Esophagus mucosa (tissue), 1 donor: Measurements from ENCODE around the gene ERICH2. TPM values are rescaled to one million over a fixed set of nuclear protein-coding genes. Genes with fewer than 3 reads are reported as not detected.

Experiments used
- ATAC-seq: fragments of 200-7000 bp; cut with Tn5 transposase; one replicate; pipeline ENCODE4 v1.9.1; 2020
- total RNA-seq: library from RNA; stranded (reverse); gene quantifications from one replicate; pipeline ENCODE4 v1.2.4, GENCODE V29; 2023
- donor health status: DM: yes; HTN: yes; CAD: no.

The ERICH2 gene
- total RNA-seq, 1 donor from 2014 or later = not detected

DNA sequence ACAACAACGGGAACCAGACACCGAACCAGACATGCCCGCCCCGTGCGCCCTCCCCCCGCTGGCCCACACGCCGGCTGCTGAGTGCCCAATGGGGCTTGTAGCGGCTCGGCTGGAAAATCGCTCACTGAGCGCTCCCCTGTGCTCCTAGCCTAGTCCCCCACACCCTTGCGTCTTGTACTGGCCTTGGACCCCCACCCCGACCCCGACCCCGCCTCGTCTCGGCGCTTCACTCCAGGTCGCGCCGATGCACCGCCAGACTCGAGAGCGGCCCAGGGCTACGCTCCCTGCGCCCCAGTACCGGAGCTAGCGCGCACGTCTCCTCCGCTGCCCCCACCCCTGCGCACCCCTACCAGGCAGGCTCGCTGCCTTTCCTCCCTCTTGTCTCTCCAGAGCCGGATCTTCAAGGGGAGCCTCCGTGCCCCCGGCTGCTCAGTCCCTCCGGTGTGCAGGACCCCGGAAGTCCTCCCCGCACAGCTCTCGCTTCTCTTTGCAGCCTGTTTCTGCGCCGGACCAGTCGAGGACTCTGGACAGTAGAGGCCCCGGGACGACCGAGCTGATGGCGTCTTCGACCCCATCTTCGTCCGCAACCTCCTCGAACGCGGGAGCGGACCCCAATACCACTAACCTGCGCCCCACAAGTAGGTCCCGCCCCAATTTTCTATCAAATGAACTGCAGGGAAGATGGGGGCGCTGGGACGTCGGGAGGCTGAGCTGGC lies 48.0 kb downstream of the ERICH2 start:
- no peak for ATAC-seq

DNA sequence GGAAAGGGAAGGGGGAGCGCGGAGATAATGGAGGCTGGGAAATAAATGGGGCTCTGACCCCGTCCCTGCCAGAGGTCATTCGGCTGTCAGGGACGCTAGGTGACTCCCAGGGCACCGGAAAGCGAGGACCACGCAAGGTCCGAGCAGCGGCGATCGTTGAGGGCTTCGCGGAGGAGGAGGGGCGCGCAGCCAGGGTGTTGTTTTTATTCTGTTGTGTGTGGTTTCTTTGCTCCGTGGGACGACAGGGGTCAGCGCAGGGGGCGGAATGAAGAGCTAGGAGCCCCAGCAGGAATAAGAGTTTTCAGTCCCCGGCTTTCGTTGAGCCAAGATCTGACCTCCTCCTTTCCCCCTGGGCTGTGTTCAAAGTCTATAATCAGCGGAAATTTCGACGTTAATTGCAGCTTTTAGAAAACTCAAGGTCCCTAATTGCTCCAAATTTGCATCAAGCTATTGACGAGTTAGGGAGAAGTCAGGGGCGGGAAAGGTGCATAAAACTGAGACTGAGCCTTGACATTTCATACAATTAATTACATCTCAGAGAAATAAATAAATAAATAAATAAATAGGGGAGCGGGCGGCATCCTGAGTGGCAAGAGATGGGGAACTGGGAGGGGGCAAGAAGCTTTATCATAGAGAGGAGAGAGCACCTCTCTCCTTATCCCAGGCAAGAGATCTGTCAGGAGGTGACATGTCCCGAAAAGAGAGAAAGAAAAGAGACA lies 48.7 kb downstream of the ERICH2 start:
- ATAC-seq = no peak

DNA sequence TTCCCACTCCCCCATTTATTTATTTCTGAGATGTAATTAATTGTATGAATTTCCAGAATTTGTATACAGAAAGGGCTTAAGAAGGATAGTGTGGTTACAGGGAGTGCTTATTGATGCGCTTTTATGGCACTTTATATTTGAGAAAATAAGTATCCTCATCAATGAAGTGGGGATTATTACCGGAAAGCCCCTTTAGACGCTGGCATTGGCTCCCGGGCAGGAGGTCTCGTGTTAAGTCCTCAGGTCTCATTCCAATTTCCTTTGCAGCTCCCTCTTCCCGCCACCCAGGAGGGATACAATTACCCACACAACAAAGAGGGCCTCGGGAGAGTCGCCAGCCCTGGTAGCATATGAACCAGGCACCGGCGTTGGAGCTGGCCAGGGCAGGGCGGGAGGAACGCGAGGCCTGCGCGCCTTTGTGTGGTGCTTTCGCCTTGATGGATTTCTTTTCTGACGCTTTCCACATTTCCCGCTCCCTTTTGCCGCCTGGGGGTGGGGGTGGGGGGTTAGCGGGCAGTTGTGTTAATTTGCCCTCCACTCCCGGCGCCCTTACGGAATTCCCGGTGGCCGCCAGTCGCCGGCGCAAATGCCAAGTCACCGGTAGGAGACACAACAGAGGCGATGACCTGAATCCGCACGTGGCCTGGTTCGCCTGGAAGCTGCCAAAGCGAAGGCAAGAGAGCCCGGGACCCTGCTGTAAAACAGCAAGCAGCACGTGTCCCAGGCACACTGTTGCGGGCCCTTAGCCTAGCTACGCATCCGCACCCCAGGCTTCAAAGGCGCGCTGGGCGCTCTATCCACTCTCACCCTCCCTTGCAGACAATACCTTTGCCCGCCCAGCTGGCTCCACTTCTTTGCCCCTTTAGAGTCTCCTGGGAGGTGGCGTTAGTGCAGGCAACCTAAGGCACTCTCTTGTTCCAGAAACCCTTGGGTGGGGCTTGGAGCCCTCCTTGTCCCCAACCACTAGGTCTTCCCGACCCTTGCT lies 49.8 kb downstream of the ERICH2 start:
- ATAC-seq = no peak

DNA sequence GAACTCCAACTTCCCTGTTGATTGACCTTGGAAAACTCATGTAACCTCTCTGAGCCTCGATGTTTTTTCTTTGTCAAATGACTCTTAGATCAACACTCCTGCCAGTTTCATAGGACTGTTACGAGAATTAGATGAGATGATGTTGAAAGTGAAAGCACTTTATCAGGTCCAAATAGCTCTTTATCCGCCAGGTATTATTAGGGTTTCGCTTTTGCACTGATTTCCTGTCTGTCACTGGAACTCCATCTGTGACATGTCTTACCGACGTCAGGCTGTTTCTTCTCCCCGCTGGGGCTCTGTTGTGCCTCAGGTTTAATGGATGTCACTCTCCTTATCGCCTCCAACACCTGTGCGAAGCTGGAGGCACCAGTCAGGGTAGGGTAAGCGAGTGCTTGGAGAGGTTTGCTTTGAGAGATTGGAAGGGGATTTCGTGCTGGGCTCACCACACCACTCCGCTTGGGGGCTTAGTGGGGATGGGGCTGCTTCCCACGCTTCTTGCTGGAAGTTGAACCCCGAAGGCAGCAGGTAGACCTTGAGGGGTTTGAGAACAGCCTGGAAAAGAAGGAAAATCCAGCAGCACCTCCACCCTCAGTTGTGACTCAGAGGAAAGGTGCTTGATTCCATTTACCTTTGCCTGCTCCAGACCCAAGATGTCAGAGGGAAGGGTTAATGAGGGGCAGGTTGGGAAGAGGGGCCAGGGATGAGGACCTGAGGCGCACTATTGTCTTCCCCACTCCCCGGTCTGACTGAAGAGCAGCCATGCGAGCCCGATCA lies 50.8 kb downstream of the ERICH2 start:
- ATAC-seq = no peak

DNA sequence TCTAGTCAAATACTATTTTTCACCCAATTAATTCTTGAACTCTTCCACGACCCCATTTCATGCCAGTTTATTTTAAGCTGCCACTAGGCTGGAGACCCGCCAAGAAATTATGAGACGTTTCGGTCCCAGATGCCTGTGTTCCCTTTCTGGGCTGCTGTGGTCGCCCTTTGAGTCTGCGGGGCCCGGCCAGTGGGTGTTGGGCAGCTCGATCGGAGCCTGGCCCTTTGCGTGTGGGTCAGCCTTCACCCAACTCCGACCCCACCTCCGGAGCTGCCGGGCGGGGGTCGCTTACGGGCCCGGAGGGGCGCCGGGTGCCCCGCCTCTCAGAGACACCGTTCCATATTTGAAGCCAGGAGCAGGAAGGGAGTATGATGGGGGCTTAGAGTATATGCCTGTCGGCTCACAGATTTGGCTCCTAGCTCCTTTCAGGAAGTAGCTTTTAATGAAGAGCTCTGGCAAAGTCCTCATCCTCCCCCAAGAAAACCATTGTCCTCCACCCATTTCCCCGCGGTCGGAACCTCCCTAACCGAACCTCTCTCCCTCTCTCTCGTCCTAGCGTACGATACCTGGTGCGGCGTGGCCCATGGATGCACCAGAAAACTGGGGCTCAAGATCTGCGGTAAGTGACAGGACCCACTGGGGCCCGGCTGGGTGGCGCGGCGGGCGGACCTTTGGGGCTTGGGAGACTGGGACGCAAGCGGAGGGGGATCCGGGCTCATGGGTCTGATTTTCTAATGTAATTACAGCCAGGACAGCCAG lies 51.5 kb downstream of the ERICH2 start:
- no peak for ATAC-seq

DNA sequence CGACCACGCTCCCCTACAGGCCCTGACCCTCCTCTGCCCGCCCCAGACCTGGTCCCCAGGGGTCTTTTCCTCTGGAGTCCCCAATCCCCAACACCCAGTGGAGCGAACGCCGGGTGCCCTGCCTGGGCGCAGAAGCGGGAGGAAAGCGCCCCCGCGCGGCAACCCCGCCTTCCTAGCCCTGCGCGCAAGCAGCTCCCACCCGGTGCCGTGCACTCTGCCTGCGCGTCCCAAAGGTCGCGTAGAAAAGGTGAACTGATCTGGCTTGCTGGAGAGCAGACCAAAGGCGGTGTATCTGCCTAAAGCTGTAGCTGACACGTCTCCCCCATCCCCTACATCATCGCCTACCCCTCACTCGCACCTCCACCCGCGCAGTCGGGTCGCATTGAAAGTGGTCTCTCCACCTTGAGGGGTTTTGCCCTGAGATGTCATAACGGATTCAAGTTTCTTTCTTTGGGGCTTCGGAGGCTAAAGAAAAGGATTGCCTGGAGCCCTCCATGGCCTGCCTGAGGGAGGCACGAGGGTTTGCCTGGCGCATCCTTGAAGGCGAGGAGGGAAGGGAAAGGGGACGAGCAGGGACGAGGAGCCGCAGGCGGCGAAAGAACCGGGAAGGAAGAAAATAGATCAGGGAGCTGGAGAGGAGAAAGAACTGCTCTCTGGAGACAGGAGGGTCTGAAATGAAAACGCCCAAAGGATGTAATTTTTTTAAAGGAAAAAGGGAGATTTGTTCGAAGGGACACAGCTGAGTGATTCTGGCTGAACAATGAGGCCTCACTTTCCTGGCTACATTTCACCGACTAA lies 52.3 kb downstream of the ERICH2 start:
- ATAC-seq = no peak

DNA sequence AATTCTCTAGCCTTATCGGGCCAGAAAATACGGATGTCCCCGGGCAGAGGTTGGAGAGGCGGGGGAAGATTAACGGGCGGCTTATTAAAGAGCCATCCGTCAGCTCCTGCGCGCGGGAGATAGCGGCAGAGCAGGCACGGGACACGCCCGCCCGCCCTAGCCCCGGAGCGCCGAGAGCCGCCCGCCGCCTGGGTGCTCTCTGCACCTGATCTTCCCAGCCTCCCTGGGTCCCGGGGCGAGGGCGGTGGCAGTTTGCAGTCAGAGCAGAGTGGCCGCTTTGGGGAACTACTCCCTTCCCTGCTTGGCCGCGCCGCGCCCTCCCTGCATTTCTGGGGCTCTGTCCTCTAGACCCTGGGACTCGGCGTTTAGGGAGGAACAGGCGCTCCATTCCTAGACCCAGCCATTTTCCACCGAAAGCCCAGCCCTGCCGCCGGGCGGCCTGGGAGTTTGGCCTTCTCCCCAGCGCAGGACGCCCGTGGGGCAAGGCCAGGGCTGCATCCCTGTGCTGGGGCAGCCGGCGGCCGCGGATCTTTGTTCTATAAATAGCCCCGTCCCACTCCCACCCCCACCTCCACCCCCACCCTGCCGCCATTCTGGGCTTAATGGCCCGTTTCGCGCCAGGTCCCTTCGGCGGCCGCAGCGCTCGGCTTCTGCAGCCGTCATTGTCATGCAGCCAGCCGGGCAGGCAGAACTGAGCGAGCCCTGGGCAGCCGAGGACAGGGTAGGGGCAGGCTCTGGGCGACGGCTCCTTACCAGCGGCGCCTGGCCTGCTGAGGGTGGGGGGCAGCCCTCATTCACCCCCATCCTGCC lies 53.1 kb downstream of the ERICH2 start:
- ATAC-seq = no peak

DNA sequence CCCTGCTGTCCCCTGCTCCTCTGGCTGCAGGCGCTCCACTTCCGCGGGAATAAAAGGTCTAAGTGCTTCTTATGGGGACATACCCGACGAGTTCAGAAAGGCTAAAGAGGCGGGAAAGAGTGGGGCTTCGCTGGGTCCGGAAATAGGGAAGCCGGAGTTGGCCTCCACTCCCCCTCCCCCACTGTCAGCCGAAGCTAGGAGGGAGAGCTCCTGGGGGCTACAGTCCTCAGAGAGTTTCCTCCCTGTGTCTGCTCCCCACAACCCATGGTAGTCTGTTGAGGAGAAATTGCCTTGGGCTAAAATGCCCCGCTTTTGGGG lies 53.7 kb downstream of the ERICH2 start:
- no peak for ATAC-seq

DNA sequence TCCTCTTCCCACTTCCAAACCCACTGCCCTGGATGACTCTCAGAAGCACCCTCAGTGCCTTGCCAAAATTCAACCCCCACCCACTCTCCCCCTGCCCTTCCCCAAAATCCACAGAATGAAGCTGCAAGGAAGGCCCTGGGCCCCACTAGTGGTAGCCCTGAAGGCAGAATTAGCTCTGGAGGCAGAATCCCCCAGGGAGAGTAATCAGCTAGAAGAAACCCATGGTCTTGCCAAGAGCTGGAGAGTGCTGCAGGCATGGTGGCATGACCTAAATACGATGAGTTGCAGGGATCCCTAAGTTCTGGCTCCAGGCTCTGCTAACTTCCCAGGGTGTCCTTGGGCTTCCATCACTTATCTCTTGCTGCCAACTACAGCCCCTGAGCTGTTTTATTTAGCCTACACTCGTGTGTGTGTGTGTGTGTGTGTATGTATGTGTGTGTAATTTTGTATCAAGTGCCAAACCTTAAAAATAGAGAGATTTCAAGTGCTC lies 54.4 kb downstream of the ERICH2 start:
- no peak for ATAC-seq

DNA sequence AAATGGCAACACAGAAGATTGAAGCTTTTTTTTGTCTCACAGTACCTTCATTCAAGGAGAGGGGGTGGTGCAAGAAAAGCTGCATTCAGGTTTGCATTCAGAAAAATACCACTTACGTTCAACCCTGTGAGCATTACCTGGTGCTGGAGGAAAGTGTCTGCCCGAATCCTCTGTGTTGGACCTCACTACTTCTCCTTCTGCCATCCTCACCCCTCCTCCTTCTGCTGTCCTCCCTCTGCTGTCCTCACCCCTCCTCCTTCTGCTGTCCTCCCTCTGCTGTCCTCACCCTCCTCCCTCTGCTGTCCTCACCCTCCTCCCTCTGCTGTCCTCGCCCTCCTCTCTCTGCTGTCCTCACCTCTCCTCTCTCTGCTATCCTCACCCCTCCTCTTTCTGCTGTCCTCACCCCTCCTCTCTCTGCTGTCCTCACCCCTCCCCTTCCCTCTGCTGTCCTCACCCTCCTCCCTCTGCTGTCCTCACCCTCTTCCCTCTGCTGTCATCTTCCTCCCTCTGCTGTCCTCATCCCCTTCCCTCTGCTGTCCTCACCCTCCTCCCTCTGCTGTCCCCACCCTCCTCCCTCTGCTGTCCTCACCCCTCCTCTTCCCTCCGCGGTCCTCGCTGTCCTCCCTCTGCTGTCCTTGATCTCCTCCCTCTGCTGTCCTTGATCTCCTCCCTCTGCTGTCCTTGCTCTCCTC lies 57.8 kb downstream of the ERICH2 start:
- no peak for ATAC-seq

DNA sequence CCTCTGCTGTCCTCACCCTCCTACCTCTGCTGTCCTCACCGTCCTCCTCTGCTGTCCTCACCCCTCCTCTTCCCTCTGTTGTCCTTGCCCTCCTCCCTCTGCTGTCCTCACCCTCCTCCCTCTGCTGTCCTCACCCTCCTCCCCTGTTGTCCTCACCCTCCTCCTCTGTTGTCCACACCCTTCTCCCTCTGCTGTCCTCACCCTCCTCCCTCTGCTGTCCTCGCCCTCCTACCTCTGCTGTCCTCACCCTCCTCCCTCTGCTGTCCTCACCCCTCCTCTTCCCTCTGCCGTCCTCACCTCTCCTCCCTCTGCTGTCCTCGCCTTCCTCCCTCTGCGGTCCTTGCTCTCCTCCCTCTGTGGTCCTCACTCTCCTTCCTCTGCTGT lies 58.3 kb downstream of the ERICH2 start:
- no peak for ATAC-seq

DNA sequence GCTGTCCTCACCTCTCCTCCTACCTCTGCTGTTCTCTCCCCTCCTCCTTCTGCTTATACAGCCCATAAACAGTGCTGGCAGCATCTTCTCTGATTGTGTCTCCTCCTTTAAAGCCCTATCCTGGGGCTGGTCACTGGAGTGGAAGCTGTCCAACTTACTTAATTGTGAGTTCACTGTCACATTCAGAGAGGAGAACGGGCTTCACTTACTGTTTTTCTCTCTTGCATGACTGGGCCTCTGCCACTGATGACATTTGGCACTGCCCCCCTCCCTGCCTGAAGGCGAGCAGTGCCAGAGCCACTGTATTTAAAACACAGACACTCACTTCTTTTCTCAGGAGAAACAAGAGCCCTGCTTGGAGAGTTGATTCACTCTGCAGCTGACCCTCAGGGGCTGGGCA lies 58.9 kb downstream of the ERICH2 start:
- no peak for ATAC-seq

DNA sequence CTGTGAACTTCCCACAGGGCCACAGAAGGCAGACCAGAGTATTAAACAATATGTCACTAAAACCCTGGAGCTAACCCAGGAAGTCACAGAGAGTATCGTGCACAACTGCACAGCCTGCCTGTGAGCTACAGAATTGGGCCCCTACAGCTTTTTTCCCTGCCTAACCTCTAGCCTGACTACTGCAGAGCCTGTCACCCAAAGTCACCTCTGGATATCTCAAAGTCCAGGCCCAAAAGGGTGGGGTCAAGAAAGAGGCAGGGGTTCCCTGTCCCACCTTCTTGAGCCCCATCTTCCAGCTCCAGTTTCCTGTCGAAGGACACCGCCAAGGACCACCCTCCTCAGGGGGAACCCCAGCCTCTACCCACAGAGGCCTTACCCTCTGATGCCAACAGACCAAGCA lies 60.0 kb downstream of the ERICH2 start:
- ATAC-seq = no peak

DNA sequence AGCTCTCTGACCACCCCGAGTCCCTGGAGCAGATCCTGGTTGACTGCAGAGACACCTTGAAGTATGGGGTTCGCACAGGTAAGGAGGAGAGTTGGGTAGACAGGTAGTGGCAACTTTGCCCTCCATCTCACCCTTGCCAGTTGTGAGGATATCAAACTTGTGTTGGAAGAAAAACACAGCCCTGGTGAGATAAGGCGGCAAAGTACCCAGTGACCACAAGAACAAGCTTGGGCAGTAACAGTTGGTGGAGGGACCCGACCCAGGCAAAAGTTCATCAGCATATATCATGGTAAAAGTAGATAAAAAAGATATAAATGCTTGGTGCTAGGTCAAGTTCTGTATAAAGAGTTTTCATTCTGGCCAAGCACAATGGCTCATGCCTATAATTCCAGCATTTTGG lies 60.9 kb downstream of the ERICH2 start:
- no peak for ATAC-seq

DNA sequence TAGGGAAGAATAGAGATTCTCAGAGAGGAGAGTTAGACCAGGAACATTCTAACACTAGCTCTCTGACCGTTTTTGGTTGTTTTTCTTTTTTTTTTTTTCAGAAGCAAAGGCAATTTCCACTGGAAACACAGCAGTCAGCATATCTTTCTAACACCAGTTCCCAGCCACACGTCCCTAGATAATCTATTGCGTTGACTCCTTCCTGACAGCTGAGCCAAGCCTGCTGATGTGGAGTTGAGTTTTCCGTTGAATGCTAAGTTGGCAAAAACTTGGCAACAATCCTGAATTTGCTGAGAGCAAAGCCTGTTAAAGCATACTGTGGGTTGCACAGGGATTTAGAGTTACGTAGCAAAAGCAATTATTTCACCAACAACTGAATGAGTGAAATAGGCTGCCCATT lies 65.8 kb downstream of the ERICH2 start:
- no peak for ATAC-seq

DNA sequence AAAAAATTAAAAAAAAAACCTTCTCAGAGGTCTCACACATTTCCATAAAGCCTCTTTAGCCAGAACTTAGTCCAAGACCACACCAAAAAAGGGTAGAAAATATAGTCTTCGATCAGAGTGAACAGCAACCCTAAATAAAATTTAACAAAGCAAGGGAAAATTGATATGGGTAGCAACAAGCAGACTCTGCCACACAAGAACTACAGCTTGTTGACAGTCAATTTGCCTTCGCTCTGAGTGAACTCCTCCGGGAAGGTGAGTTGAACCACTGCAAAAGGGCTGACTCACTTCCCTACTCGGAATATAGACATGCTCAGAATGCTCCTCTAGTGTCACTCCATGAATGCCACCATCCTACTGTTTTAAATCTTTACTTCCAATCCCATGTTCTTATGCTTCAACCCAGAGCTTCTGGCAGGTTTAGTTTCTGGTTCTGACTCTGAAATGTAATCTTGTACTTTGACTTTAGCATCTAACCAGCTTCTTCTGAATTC lies 70.6 kb downstream of the ERICH2 start:
- no peak for ATAC-seq

DNA sequence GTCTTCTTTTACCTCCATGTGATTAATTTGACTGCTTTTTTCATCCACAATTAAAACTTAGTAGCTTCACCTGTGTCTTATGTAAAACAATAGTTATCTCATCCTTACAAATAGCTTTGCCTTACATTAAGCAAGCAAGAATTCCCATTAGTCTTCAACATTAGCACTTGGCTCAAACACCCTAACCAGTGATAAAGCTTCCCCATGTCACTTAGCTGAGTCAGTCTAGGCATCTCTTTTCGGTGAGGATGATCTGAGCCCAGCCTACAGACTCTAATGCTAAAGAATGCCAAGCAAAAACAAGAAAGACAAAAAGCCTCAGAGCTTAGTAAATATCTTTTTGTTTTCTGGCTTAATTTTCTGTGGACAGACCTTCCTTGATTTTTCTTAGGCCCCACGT lies 72.6 kb downstream of the ERICH2 start:
- no peak for ATAC-seq

DNA sequence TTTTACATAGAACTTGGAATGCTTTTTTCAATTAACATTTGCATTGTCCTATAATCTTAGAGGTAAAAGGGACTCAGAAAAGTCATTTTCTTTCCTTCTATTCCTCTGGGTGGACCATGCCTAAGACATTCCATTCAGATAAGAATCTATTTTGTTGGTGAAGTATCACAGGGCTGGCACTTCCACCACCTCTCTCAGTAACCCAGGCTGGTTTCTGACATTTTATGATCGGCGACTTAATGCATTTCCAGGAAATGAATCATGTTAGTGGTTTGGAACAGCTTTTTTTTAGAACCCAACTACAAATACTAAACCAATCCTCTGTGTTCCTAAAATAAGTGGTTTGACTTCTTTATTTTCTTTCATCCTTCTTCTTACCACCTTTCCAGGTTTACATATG lies 73.5 kb downstream of the ERICH2 start:
- ATAC-seq = no peak

DNA sequence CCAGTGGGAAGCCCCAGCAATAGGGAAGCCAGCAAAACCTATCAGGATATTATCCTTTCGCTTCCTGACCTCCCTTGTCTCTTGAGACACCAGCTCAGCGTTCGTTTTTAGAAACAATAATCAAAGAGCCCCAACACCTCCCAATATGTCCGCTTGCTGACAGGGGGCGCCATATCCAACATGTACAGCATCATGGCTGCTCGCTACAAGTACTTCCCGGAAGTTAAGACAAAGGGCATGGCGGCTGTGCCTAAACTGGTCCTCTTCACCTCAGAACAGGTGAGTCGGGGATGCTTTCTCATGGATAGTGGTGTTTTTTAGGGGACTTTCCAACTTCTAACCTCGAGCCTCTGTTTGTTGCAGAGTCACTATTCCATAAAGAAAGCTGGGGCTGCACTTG lies 75.2 kb downstream of the ERICH2 start:
- no peak for ATAC-seq
